GM23338 (cell line): ENCODE measurements around the gene PCP2. TPM values are rescaled to one million over a fixed set of nuclear protein-coding genes. Genes with fewer than 3 reads are reported as not detected.

Source experiments
- ATAC-seq: fragments of 200-7000 bp; cut with Tn5 transposase; 3 replicates; pipeline ENCODE4 v1.9.1; 2020
- DNase-seq: peaks from one replicate; pipeline ENCODE4 v3.0.0-alpha.2; 2015; ENCODE audit warnings: low spot score
- H2AFZ ChIP-seq: fragments of 200-600 bp; sonication (generic); 2 replicates; pipeline ENCODE4 v1.8.0; 2016; ENCODE audit warnings: antibody characterized with exemption, mild to moderate bottlenecking, moderate library complexity
- H3F3A ChIP-seq: fragments of 200-600 bp; sonication (generic); replicated peaks from 2 replicates; pipeline ENCODE4 v1.8.0; 2017; ENCODE audit warnings: antibody characterized with exemption, mixed run types, low read depth
- H3K27ac ChIP-seq: fragments of 200-600 bp; sonication (generic); 2 replicates; pipeline ENCODE4 v1.6.1; 2016; ENCODE audit warnings: low read depth
- H3K27me3 ChIP-seq: fragments of 200-600 bp; sonication (generic); 2 replicates; pipeline ENCODE4 v1.8.0; 2016; ENCODE audit warnings: mild to moderate bottlenecking, mixed run types, moderate library complexity; ENCODE audit not compliant: insufficient read depth
- H3K36me3 ChIP-seq: fragments of 200-600 bp; sonication (generic); 2 replicates; pipeline ENCODE4 v1.8.0; 2016; ENCODE audit warnings: mild to moderate bottlenecking; ENCODE audit not compliant: insufficient read depth
- H3K4me1 ChIP-seq: fragments of 200-600 bp; sonication (generic); 2 replicates; pipeline ENCODE4 v1.8.0; 2016; ENCODE audit warnings: mild to moderate bottlenecking, moderate library complexity; ENCODE audit not compliant: insufficient read depth
- H3K4me2 ChIP-seq: fragments of 200-600 bp; sonication (generic); 2 replicates; pipeline ENCODE4 v1.7.1; 2017; ENCODE audit warnings: mixed run types
- H3K4me3 ChIP-seq: fragments of 200-600 bp; sonication (generic); 2 replicates; pipeline ENCODE4 v1.6.1; 2016; ENCODE audit warnings: mixed run types
- H3K79me2 ChIP-seq: fragments of 200-600 bp; sonication (generic); replicated peaks from 2 replicates; pipeline ENCODE4 v1.8.0; 2017; ENCODE audit warnings: mild to moderate bottlenecking; ENCODE audit not compliant: insufficient read depth
- H3K9me2 ChIP-seq: fragments of 200-600 bp; sonication (generic); 2 replicates; pipeline ENCODE4 v1.8.0; 2017; ENCODE audit not compliant: insufficient read depth
- H4K20me1 ChIP-seq: fragments of 200-600 bp; sonication (generic); replicated peaks from 2 replicates; pipeline ENCODE4 v1.8.0; 2017; ENCODE audit warnings: mild to moderate bottlenecking; ENCODE audit not compliant: insufficient read depth
- H3K27ac Mint-ChIP-seq: 2 replicates; pipeline ENCODE4 v1.8.0; 2020; ENCODE audit warnings: inconsistent platforms, mild to moderate bottlenecking, moderate library complexity, mixed read lengths
- H3K27me3 Mint-ChIP-seq: 3 replicates; pipeline ENCODE4 v1.8.0; 2022; ENCODE audit warnings: low read depth, mild to moderate bottlenecking, moderate library complexity, mixed read lengths, inconsistent platforms; ENCODE audit not compliant: insufficient read depth, poor library complexity
- H3K36me3 Mint-ChIP-seq: 3 replicates; pipeline ENCODE4 v1.8.0; 2021; ENCODE audit warnings: low read depth, mild to moderate bottlenecking, inconsistent platforms, moderate library complexity, mixed read lengths
- H3K4me1 Mint-ChIP-seq: 3 replicates; pipeline ENCODE4 v1.8.0; 2020; ENCODE audit warnings: mild to moderate bottlenecking, inconsistent platforms, mixed read lengths
- H3K4me3 Mint-ChIP-seq: 3 replicates; pipeline ENCODE4 v1.8.0; 2021; ENCODE audit warnings: moderate library complexity, mild to moderate bottlenecking, inconsistent platforms, mixed read lengths
- H3K9me3 Mint-ChIP-seq: 3 replicates; pipeline ENCODE4 v1.8.0; 2020; ENCODE audit warnings: moderate library complexity, mild to moderate bottlenecking, inconsistent platforms, mixed read lengths
- CTCF ChIP-seq, 2 experiments: fragments of 200-600 bp in 1 of 2; sonication (generic) in 1 of 2; conservative IDR thresholded peaks; 2 replicates each; pipeline versions ENCODE4 v1.5.1 to v1.6.1; 2016 to 2017; ENCODE audit warnings: antibody characterized with exemption in 2 of 2, low read depth in 2 of 2, mild to moderate bottlenecking in 2 of 2, moderate library complexity in 1 of 2
- EZH2 ChIP-seq: fragments of 200-600 bp; sonication (generic); IDR thresholded peaks from one replicate; pipeline ENCODE4 v1.8.0; 2017; ENCODE audit warnings: antibody characterized with exemption, mild to moderate bottlenecking, low read depth; ENCODE audit not compliant: unreplicated experiment
- EZH2phosphoT487 ChIP-seq: fragments of 200-600 bp; sonication (generic); IDR thresholded peaks from one replicate; pipeline ENCODE4 v1.8.1; 2018; ENCODE audit warnings: antibody characterized with exemption; ENCODE audit not compliant: unreplicated experiment
- NANOG ChIP-seq: IDR thresholded peaks from 2 replicates; pipeline ENCODE4 v1.6.1; 2016; ENCODE audit warnings: antibody characterized with exemption, borderline replicate concordance
- POLR2AphosphoS5 ChIP-seq: IDR thresholded peaks from 2 replicates; pipeline ENCODE4 v1.6.1; 2016; ENCODE audit warnings: antibody characterized with exemption, low read depth
- STAT1 ChIP-seq: IDR thresholded peaks from one replicate; pipeline ENCODE4 v1.6.1; 2016; ENCODE audit warnings: antibody characterized with exemption; ENCODE audit not compliant: unreplicated experiment
- ZNF114 ChIP-seq: fragments of 250-450 bp; sonication (Bioruptor Pico); IDR thresholded peaks from 2 replicates; pipeline ENCODE4 v1.5.0; 2020; ENCODE audit warnings: mild to moderate bottlenecking, moderate library complexity
- polyA plus RNA-seq: library from polyadenylated mRNA; unstranded; fragments of >200 nt; fragmentation: Nextera tagmentation; extraction: Ambion mirVana; gene quantifications from 2 replicates; pipeline ENCODE4 v1.2.1, GENCODE V29; 2016
- total RNA-seq: library from RNA; depleted of rRNA; stranded (reverse); fragments of >200 nt; shearing (Covaris generic); gene quantifications from 2 replicates; pipeline ENCODE4 v1.2.3, GENCODE V29; 2014
- TF ChIP-seq, protein P1 (sequence below): IDR thresholded peaks from one replicate; pipeline ENCODE4 v1.6.1; 2018; ENCODE audit warnings: antibody characterized with exemption; ENCODE audit not compliant: unreplicated experiment

PCP2 gene
- total and polyA plus RNA-seq, 2 experiments from 2014 or later: not detected

- Histone ChIP-seq H3K79me2 (peaks cover 32% of the 10 kb centered on the region), H3K36me3 (no peaks in the 10 kb centered on the region), H3K9me2 (no peaks in the 10 kb centered on the region), H3K4me3 (peak overlapping the region; percentile 87; the same call in 1 of the 2 replicates), H4K20me1 (peaks cover 21% of the 10 kb centered on the region), H3K27me3 (peaks cover 6% of the 10 kb centered on the region; the same call in 1 of the 2 replicates), H2AFZ (no peak overlapping the region), H3K4me1 (peaks cover 15% of the 10 kb centered on the region), H3K4me2 (peak overlapping the region; percentile 96; the same call in 1 of the 2 replicates), H3F3A (0 out of 2 replicates have a peak, but pooled peaks cover 2% of the 10 kb centered on the region), H3K27ac (no peak overlapping the region)
- Mint-ChIP-seq H3K27ac (no peak overlapping the region), H3K36me3 (peaks cover 9% of the 10 kb centered on the region; the same call in 2 of the 3 replicates), H3K4me1 (peaks cover 24% of the 10 kb centered on the region), H3K4me3 (peak overlapping the region; percentile 76), H3K27me3 (peaks cover 12% of the 10 kb centered on the region), H3K9me3 (no peaks in the 10 kb centered on the region)
- no peak for ATAC-seq
- DNase-seq: no peak
- TF ChIP-seq CTCF (conservative IDR thresholded peaks at IDR 0.05; ENCODE audit: low read depth in 2 of 2) (no peak), ZNF114 (CRISPR knock-in tag) (no peak), STAT1 (no peak), EZH2phosphoT487 (no peak)
Observed at GRCh38 chr19:7597689-7598088, 35.8 kb downstream of the PCP2 start.

DNA sequence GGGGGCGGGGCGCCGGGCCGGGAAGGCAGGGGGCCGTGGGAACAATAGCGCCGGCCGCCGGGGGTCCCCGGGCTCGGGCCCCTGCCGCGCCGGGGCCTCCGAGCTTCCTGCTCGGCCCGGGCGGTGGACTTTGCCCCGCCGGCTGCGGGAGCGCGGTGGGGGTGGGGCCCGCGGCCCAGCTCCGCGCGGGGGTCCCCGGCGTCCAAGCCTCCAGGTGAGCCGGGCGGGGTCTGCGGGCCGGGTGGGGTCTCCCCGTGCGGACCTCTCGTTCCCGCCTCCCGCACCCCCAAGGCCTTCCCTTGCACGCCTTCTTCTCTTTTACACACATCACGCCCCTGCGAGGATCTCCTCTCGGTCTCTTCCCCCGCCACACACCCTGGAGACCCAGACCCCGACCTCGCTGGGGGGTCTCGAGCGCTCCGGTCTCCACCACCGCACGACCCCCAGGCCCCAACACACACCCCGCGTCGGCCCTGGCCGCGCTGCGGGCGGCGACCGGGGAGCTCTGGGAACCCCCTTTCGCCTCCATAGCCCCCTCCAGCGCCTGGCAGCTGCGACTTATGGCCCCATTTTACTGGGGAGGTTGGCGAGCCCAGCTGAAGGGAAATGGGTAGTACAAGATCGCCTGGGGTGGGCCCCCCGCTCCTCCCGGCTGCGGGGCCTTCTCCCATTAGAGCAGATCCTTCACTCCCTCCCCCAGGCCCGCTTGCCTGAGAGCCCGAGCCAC is 37.1 kb downstream of the PCP2 start:
- Histone ChIP-seq H3K9me2 (no peaks in the 10 kb centered on the region), H2AFZ (peak overlapping the region; percentile 69; the same call in 1 of the 2 replicates), H3F3A (0 out of 2 replicates have a peak, but pooled peaks cover 2% of the 10 kb centered on the region), H3K79me2 (peaks cover 24% of the 10 kb centered on the region), H3K4me3 (peak overlapping the region; percentile 87), H3K27me3 (peaks cover 6% of the 10 kb centered on the region; the same call in 1 of the 2 replicates), H3K27ac (no peak overlapping the region), H4K20me1 (peaks cover 15% of the 10 kb centered on the region), H3K36me3 (no peaks in the 10 kb centered on the region), H3K4me1 (peaks cover 9% of the 10 kb centered on the region), H3K4me2 (peak overlapping the region; percentile 96)
- Mint-ChIP-seq H3K9me3 (no peaks in the 10 kb centered on the region), H3K27me3 (peaks cover 12% of the 10 kb centered on the region), H3K36me3 (peaks cover 9% of the 10 kb centered on the region; the same call in 2 of the 3 replicates), H3K27ac (no peak overlapping the region), H3K4me3 (peak overlapping the region; percentile 76), H3K4me1 (peaks cover 16% of the 10 kb centered on the region)
- ATAC-seq: peak; percentile 26
- peak; percentile 48 for DNase-seq
- no peak for TF ChIP-seq NANOG
- no peak for TF ChIP-seq POLR2AphosphoS5
- no peak for TF ChIP-seq EZH2
- TF ChIP-seq, protein P1, sequence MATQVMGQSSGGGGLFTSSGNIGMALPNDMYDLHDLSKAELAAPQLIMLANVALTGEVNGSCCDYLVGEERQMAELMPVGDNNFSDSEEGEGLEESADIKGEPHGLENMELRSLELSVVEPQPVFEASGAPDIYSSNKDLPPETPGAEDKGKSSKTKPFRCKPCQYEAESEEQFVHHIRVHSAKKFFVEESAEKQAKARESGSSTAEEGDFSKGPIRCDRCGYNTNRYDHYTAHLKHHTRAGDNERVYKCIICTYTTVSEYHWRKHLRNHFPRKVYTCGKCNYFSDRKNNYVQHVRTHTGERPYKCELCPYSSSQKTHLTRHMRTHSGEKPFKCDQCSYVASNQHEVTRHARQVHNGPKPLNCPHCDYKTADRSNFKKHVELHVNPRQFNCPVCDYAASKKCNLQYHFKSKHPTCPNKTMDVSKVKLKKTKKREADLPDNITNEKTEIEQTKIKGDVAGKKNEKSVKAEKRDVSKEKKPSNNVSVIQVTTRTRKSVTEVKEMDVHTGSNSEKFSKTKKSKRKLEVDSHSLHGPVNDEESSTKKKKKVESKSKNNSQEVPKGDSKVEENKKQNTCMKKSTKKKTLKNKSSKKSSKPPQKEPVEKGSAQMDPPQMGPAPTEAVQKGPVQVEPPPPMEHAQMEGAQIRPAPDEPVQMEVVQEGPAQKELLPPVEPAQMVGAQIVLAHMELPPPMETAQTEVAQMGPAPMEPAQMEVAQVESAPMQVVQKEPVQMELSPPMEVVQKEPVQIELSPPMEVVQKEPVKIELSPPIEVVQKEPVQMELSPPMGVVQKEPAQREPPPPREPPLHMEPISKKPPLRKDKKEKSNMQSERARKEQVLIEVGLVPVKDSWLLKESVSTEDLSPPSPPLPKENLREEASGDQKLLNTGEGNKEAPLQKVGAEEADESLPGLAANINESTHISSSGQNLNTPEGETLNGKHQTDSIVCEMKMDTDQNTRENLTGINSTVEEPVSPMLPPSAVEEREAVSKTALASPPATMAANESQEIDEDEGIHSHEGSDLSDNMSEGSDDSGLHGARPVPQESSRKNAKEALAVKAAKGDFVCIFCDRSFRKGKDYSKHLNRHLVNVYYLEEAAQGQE: no peak
